WI38 (cell line): ENCODE data around the gene ANKMY1.
A peak's percentile ranks its signal among the peaks of the same experiment; 100 is the strongest.

Experiments used
- H3K4me3 ChIP-seq: 2 replicates; pipeline ENCODE4 v1.5.1; 2011; ENCODE audit warnings: low read depth, mild to moderate bottlenecking, control low read depth, low read length
- CTCF ChIP-seq: IDR thresholded peaks from 2 replicates; pipeline ENCODE4 v1.5.1; 2012; ENCODE audit warnings: low read depth, mild to moderate bottlenecking, control low read depth, low read length

Gene ANKMY1

GRCh38 chr2:240437551-240437860, 120.3 kb downstream of the ANKMY1 start:
- peak overlapping the region; percentile 68 for H3K4me3 ChIP-seq

GRCh38 chr2:240436683-240437550, 120.9 kb downstream of the ANKMY1 start:
- no peak for TF ChIP-seq CTCF
- peak overlapping the region; percentile 68 for H3K4me3 ChIP-seq

More at GRCh38 chr2:240437551-240437860, 120.3 kb downstream of the ANKMY1 start:
- no peak for TF ChIP-seq CTCF

GRCh38 chr2:240435948-240436682, 121.7 kb downstream of the ANKMY1 start:
- no peak for TF ChIP-seq CTCF
- H3K4me3 ChIP-seq: peak overlapping the region; percentile 68

GRCh38 chr2:240435457-240435947, 122.3 kb downstream of the ANKMY1 start, which contains the start of gene GPC1:
Gene GPC1, plus strand, starts transcription at chr2:240435663. Its CDS starts 256 bp downstream, at chr2:240435919.
- TF ChIP-seq CTCF: no peak
- H3K4me3 ChIP-seq: peak within 1 kb of the TSS; percentile 71

- H3K4me3 ChIP-seq: peak overlapping the region; percentile 71
- no peak for TF ChIP-seq CTCF
These were observed 122.9 kb downstream of the ANKMY1 start for GRCh38 chr2:240434728-240435456.

- H3K4me3 ChIP-seq: peak overlapping the region; percentile 71
- no peak for TF ChIP-seq CTCF
These were observed 123.6 kb downstream of the ANKMY1 start for GRCh38 chr2:240433973-240434727.
